Upper lobe of left lung (tissue), 6 donors: Measurements from ENCODE around the gene TAF8. TPM values are rescaled to one million over a fixed set of nuclear protein-coding genes. Genes with fewer than 3 reads are reported as not detected.

ENCODE experiments used
- ATAC-seq, 2 donors: fragments of 200-7000 bp; cut with Tn5 transposase; one replicate each; pipeline ENCODE4 v1.9.1; 2022; ENCODE audit warnings: mild to moderate bottlenecking in 2 of 2, moderate library complexity in 2 of 2; ENCODE audit not compliant: low FRiP score in 2 of 2
- DNase-seq, 2 donors: peaks; one replicate each; pipeline ENCODE4 v3.0.0-alpha.2; 2019 to 2020
- H3K27ac ChIP-seq, 4 donors: fragments of 200-600 bp; sonication (generic); one replicate each; pipeline ENCODE4 v1.5.1; 2016 to 2019
- H3K27me3 ChIP-seq, 4 donors: fragments of 200-600 bp; sonication (generic); one replicate each; pipeline ENCODE4 v1.5.1; 2017 to 2019
- H3K36me3 ChIP-seq, 4 donors: fragments of 200-600 bp; sonication (generic); one replicate each; pipeline ENCODE4 v1.5.1; 2016 to 2019
- H3K4me1 ChIP-seq, 4 donors: fragments of 200-600 bp; sonication (generic); one replicate each; pipeline ENCODE4 v1.5.1; 2018 to 2019
- H3K4me3 ChIP-seq, 4 donors: fragments of 200-600 bp; sonication (generic); one replicate each; pipeline ENCODE4 v1.5.1; 2017 to 2019; ENCODE audit warnings: mild to moderate bottlenecking in 2 of 4, moderate library complexity in 1 of 4
- H3K9me3 ChIP-seq, 4 donors: fragments of 200-600 bp; sonication (generic); one replicate each; pipeline ENCODE4 v1.5.1; 2018 to 2019
- CTCF ChIP-seq, 6 experiments: fragments of 450-650 bp in 4 of 6; fragments of 200-600 bp in 2 of 6; sonication (generic) in 2 of 6; IDR thresholded peaks; one replicate each; pipeline ENCODE4 v1.5.1; 2016 to 2019; ENCODE audit warnings: antibody characterized with exemption in 6 of 6
- EP300 ChIP-seq, 4 donors: sonication (generic); formaldehyde crosslinking; IDR thresholded peaks; one replicate each; pipeline ENCODE4 v1.5.1; 2017; ENCODE audit warnings: antibody characterized with exemption in 4 of 4, control low read depth in 2 of 4
- POLR2A ChIP-seq, 4 donors: fragments of 450-650 bp; IDR thresholded peaks; one replicate each; pipeline ENCODE4 v1.5.1; 2016 to 2017; ENCODE audit warnings: antibody characterized with exemption in 4 of 4, mild to moderate bottlenecking in 2 of 4
- POLR2AphosphoS5 ChIP-seq, 2 donors: sonication (generic); formaldehyde crosslinking; IDR thresholded peaks; one replicate each; pipeline ENCODE4 v1.5.1; 2017; ENCODE audit warnings: antibody characterized with exemption in 2 of 2
- WGBS, 2 donors: methylation state at CpG; one replicate each; pipeline ENCODE4 v1.1.5; 2017 to 2018; 5-methylcytosine and 5-hydroxymethylcytosine counted together
- total RNA-seq, 6 donors: library from RNA; depleted of rRNA in 4 of 6; stranded (reverse); fragments of >200 nt in 4 of 6; gene quantifications; one replicate each; pipeline versions ENCODE4 v1.1.0 to v1.2.1, GENCODE V29; 2016 to 2021
- donor health status: DM: no; HTN: no; CAD: no; lungs with moderate emphysema.
- donor health status: DM: no; HTN: yes; CAD: no; lungs with severe emphysema.

The TAF8 gene
- total RNA-seq, 6 donors from 2014 or later: 23.0 to 67.1 (median 34.4) TPM

- DNase-seq: no peak
- H3K36me3 ChIP-seq: peaks cover 0 to 8% (median 0%) of the 10 kb centered on the region in 4 donors
- TF ChIP-seq EP300 (IDR thresholded peaks at IDR 0.05) (no peak), POLR2A (IDR thresholded peaks at IDR 0.05) (no peak), POLR2AphosphoS5 (IDR thresholded peaks at IDR 0.05) (no peak), CTCF (IDR thresholded peaks at IDR 0.05) (no peak)
- ATAC-seq: peak in 1 of 2 donors; percentile 83
- H3K4me1 ChIP-seq: peaks cover 0 to 4% (median 1%) of the 10 kb centered on the region in 4 donors
- no peak overlapping the region for H3K27ac ChIP-seq
- WGBS, 2 donors: 82 to 90% methylated on average over 7 of the region's 7 CpGs
- H3K9me3 ChIP-seq: no peaks in the 10 kb centered on the region
- H3K27me3 ChIP-seq: no peaks in the 10 kb centered on the region
- H3K4me3 ChIP-seq: no peak overlapping the region
These were observed 37.8 kb downstream of the TAF8 start for GRCh38 chr6:42088101-42088591.

GRCh38 chr6:42090819-42091717 lies 40.7 kb downstream of the TAF8 start:
- Histone ChIP-seq H3K4me1 (peaks cover 0 to 7% (median 0%) of the 10 kb centered on the region in 4 donors), H3K36me3 (peaks cover 0 to 6% (median 0%) of the 10 kb centered on the region in 4 donors), H3K9me3 (no peaks in the 10 kb centered on the region), H3K27me3 (no peaks in the 10 kb centered on the region), H3K4me3 (no peak overlapping the region), H3K27ac (no peak overlapping the region)
- no peak for TF ChIP-seq POLR2A (IDR thresholded peaks at IDR 0.05)
- no peak for TF ChIP-seq EP300 (IDR thresholded peaks at IDR 0.05)
- TF ChIP-seq POLR2AphosphoS5 (IDR thresholded peaks at IDR 0.05): no peak
- TF ChIP-seq CTCF (IDR thresholded peaks at IDR 0.05): no peak
- WGBS, 2 donors: 95% methylated on average over 10 of the region's 10 CpGs
- no peak for DNase-seq
- no peak for ATAC-seq

- Histone ChIP-seq H3K27ac (no peak overlapping the region), H3K9me3 (no peaks in the 10 kb centered on the region), H3K27me3 (no peaks in the 10 kb centered on the region), H3K4me1 (peaks cover 0 to 3% (median 0%) of the 10 kb centered on the region in 4 donors), H3K36me3 (no peaks in the 10 kb centered on the region), H3K4me3 (no peak overlapping the region)
- DNase-seq (no peak), ATAC-seq (peak in 1 of 2 donors; percentile 66)
- 71 to 78% methylated on average over 9 of the region's 9 CpGs for WGBS, 2 donors
- TF ChIP-seq CTCF (IDR thresholded peaks at IDR 0.05) (no peak), POLR2AphosphoS5 (IDR thresholded peaks at IDR 0.05) (no peak), POLR2A (IDR thresholded peaks at IDR 0.05) (no peak), EP300 (IDR thresholded peaks at IDR 0.05) (no peak)
These were observed 41.3 kb downstream of the TAF8 start for GRCh38 chr6:42091718-42092023.

- no peak overlapping the region for H3K4me3 ChIP-seq
- peak in 1 of 2 donors; percentile 39 for DNase-seq
- H3K27me3 ChIP-seq: no peaks in the 10 kb centered on the region
- WGBS, 2 donors: 75 to 89% methylated on average over 7 to 10 of the region's 10 CpGs
- H3K9me3 ChIP-seq: no peaks in the 10 kb centered on the region
- TF ChIP-seq EP300 (IDR thresholded peaks at IDR 0.05) (no peak), POLR2AphosphoS5 (IDR thresholded peaks at IDR 0.05) (no peak), POLR2A (IDR thresholded peaks at IDR 0.05) (no peak), CTCF (IDR thresholded peaks at IDR 0.05) (no peak)
- H3K27ac ChIP-seq: no peak overlapping the region
- ATAC-seq: peak in 1 of 2 donors; percentile 31
- peaks cover 0 to 8% (median 2%) of the 10 kb centered on the region in 4 donors for H3K4me1 ChIP-seq
- no peaks in the 10 kb centered on the region for H3K36me3 ChIP-seq
These were observed 43.4 kb downstream of the TAF8 start for GRCh38 chr6:42093582-42094329.
